ENCODE results near the gene TMEM232.
A peak's percentile ranks its signal among the peaks of the same experiment; 100 is the strongest.

TMEM232 gene

DNA sequence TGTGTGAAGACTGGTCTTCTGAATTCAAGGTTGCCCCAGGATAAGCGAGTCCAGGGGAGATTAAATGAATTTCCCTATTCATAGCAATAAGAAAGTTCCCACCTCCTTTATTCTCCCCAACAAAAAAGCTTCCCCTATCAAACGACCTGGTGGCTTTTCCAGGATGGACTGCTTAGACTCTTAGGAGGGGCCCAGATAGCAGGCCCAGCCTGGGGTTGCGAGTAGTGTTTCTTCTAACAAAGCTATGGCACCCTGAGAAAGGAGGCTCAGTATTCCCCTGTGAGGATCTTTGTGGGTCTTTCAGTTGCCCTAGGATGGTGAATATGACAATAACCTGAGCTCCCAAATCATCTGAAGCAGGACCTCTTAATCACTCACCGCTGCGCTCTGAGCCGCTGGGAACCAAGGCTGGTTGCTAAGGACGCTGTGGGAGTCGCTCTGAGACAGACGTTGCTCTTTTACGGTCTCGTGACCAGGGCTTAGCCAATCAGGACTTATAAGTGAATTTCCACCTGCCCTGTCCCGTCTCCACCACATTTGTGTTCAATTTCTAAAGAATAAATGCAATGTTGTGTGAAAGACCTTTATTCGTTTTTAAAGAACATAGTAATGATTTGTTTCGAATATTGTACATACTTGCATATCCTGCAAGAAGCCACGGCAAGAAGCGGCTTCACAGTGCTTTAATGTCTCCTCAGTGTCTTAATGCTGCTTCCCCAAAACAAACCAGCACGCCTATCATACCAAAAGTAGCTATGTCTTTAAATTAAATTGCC is at the start of gene TMEM232:
TSS of gene TMEM232 (minus strand) at position 423 of the 776 bp plus-strand sequence. CDS start 59,319 bp downstream, outside the sequence.
- no peak for TF ChIP-seq ZFX (IDR thresholded peaks at IDR 0.05)
- TF ChIP-seq, protein P1, sequence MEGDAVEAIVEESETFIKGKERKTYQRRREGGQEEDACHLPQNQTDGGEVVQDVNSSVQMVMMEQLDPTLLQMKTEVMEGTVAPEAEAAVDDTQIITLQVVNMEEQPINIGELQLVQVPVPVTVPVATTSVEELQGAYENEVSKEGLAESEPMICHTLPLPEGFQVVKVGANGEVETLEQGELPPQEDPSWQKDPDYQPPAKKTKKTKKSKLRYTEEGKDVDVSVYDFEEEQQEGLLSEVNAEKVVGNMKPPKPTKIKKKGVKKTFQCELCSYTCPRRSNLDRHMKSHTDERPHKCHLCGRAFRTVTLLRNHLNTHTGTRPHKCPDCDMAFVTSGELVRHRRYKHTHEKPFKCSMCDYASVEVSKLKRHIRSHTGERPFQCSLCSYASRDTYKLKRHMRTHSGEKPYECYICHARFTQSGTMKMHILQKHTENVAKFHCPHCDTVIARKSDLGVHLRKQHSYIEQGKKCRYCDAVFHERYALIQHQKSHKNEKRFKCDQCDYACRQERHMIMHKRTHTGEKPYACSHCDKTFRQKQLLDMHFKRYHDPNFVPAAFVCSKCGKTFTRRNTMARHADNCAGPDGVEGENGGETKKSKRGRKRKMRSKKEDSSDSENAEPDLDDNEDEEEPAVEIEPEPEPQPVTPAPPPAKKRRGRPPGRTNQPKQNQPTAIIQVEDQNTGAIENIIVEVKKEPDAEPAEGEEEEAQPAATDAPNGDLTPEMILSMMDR (conservative IDR thresholded peaks at IDR 0.05) = no peak
- no peak within 1 kb of the TSS for H3K27ac ChIP-seq

DNA sequence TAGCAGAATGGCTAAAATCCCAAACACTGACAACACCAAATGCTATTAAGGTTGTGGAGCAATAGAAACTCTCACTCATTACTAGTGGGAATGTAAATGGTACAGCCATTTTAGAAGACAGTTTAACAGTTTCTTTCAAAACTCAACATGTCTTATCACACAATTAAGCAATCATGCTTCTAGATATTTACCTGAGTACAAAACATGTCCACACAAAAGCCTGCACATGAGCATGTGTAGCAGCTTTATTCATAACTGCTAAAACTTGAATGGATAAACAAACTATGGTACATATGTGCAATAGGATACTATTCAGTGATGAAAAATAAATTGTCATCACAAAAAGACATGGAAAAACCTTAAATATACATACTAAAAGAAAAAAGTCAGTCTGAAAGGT is 43.8 kb upstream of the TMEM232 start:
- no peak for TF ChIP-seq ZFX (IDR thresholded peaks at IDR 0.05)
- no peak overlapping the region for H3K27ac ChIP-seq

DNA sequence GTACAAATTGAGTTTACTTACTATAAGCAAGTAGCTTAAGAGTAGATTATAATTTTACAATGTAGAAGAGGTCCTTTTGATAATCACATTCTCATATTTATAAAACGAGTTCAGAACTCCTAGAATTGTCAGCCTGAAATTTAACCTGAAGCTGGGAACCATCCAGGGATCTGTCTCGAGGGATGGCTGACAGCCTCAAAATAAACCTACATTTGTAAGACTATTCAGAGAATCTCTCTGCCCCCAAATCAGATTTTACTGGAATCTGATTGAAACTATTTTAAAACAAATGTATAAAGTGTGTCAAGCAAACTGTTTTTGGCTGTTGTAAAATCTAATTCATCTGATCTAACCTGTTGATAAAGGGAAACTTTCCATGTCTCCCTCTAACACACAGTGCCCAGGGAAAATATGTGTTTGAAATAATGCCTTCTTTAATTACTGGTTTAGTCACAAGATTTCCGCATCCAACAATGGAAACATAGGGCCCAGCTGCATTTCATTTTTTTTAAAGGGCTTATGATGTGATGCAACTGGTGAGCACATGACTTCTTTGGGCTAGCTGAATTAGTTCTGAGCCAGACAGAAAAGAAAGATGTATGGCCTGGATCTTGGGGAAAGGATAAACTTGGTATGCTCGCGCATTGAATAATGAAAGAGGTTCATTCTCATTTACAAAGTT is 42.7 kb upstream of the TMEM232 start:
- no peak overlapping the region for H3K27ac ChIP-seq
- no peak for TF ChIP-seq ZFX (IDR thresholded peaks at IDR 0.05)
- TF ChIP-seq, protein P1 (conservative IDR thresholded peaks at IDR 0.05) = no peak

DNA sequence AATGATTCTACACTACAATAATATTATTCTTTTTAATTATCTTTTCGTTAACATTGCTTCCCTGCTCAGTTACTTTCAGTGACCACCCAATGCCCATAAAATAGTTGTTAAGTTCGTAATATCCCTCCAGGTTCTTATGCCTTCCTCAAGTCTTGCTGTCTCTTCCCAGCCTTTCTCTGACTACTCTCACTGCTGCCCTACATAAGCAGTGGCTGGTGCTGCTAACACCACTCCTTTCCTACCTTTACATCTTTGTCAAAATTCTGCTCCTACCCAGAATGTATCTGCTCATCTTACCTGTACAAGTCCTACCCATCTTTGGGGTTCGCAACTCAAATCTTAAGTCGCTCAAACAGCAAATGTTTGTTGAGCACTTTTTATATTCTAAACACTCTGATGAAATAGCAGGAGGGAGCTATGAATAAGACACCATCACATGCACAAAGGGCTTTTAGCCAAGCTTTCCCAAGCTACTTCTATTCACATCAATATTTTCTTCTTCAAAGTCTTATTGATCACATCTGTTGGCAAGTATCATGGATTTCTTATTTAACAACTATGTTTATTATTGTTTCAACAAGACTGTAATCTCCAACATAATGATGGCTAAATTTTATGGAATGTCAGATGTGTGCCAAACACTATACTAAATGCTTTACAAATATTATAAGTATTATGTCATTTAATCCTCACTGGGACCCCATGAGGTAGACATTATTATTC is 41.8 kb upstream of the TMEM232 start:
- TF ChIP-seq, protein P1 (conservative IDR thresholded peaks at IDR 0.05) = no peak
- no peak for TF ChIP-seq ZFX (IDR thresholded peaks at IDR 0.05)
- H3K27ac ChIP-seq = no peak overlapping the region

DNA sequence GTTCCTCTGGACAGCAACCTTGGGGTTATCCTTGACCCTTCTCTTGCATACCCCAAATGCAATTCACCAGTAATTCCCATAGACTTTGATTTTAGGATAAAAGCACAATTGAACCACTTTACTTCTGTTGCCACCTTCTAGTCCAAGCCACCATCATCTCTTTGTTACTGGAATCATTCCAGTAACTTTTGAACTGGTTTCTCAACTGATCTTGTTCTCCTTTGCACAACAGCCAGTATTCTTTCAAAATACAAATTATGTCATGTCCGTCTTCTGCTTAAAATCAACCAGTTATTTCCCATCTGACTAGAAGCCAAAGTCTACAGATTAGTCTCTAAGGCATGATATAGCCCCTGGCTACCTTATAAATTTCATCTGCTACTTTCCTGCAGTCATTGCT is 33.7 kb upstream of the TMEM232 start:
- no peak overlapping the region for H3K27ac ChIP-seq
- TF ChIP-seq, protein P1 (conservative IDR thresholded peaks at IDR 0.05) = no peak
- no peak for TF ChIP-seq ZFX (IDR thresholded peaks at IDR 0.05)

DNA sequence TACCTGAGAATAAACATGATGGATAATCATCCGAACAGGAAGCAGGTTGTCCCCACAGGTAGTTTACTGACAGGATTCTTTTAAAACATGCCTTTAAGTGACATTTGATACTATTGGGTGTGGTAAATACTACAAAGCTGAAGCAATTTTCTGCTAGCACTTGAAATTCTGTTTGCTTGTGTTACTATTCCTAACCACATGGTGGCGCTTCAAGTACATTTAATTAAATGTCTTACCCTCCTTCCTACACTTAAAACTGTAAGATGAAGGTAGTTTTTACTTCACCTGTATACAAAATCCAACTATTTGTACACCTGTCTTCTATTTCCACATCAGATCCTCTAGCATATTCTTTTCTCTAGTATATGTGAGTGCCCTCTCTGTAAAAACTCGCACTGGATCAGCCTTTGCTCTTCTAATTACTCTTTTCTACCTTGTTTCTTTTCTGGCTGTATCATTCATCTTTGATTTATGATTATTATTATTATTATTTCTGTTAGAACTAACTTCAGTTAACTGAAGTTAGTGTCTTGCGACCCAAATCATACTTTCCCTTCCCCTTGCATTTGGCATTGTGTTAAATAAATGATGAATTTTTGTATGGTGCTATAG is 30.8 kb upstream of the TMEM232 start:
- no peak for TF ChIP-seq ZFX (IDR thresholded peaks at IDR 0.05)
- TF ChIP-seq, protein P1 (conservative IDR thresholded peaks at IDR 0.05) = peak; percentile 79
- H3K27ac ChIP-seq = no peak overlapping the region

DNA sequence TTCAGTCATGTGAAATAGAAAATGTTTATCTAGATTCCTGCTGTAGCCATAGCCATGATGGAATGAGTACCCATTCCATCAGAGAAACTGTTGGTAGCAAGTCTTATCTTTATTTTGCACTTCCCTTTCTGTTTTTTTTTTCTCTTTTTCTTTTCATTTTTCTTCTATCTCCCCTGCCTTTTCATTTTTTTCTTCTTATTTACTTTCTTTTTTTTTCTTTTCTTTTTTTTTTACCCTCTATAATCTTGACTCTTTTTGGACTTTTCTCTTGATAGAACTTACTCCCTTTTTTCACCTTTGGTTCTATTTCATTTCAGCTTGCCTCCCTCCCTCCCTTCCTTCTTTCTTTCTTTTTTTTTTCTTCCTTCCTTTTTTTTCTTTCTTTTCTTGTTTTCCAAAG is 27.7 kb upstream of the TMEM232 start:
- TF ChIP-seq, protein P1 (conservative IDR thresholded peaks at IDR 0.05) = no peak
- TF ChIP-seq ZFX (IDR thresholded peaks at IDR 0.05) = no peak
- no peak overlapping the region for H3K27ac ChIP-seq
